Measurements from ENCODE around the gene USP50. TPM values are rescaled to one million over a fixed set of nuclear protein-coding genes. Genes with fewer than 3 reads are reported as not detected.
"Not testable (repeated sequence)": the region's sequence is repeated elsewhere in the genome, so short reads cannot be mapped to it uniquely, and the experiment has no call there.

Gene USP50
- total RNA-seq, 1 experiment from 2014 or later, result not detected

- not testable (repeated sequence) for DNase-seq (ENCODE audit: low spot score)
These were observed 40.8 kb downstream of the USP50 start for GRCh38 chr15:50505656-50506055.

- peak; percentile 17 for DNase-seq (ENCODE audit: low spot score)
These were observed 43.3 kb downstream of the USP50 start for GRCh38 chr15:50503144-50503543.

GRCh38 chr15:50501815-50502214 lies 44.7 kb downstream of the USP50 start:
- no peak for DNase-seq (ENCODE audit: low spot score)

GRCh38 chr15:50500352-50500751 lies 46.1 kb downstream of the USP50 start:
- no peak for DNase-seq (ENCODE audit: low spot score)

GRCh38 chr15:50496692-50497091 lies 49.8 kb downstream of the USP50 start:
- no peak for DNase-seq (ENCODE audit: low spot score)

GRCh38 chr15:50494547-50494946 lies 51.9 kb downstream of the USP50 start:
- not testable (repeated sequence) for DNase-seq (ENCODE audit: low spot score)

GRCh38 chr15:50493625-50494024 lies 52.8 kb downstream of the USP50 start:
- DNase-seq (ENCODE audit: low spot score), result no peak

- DNase-seq (ENCODE audit: low spot score), result no peak
These were observed 59.2 kb downstream of the USP50 start for GRCh38 chr15:50487287-50487686.

GRCh38 chr15:50485389-50485788 lies 61.1 kb downstream of the USP50 start:
- no peak for DNase-seq (ENCODE audit: low spot score)

- no peak for DNase-seq (ENCODE audit: low spot score)
These were observed 61.7 kb downstream of the USP50 start for GRCh38 chr15:50484781-50485180.

GRCh38 chr15:50476143-50476542 lies 70.3 kb downstream of the USP50 start:
- DNase-seq (ENCODE audit: low spot score), result no peak

- no peak for DNase-seq (ENCODE audit: low spot score)
These were observed 75.4 kb downstream of the USP50 start for GRCh38 chr15:50471072-50471471.

GRCh38 chr15:50463423-50464358 lies 82.8 kb downstream of the USP50 start:
- no peak for DNase-seq (ENCODE audit: low spot score)

- DNase-seq (ENCODE audit: low spot score), result no peak
These were observed 87.9 kb downstream of the USP50 start for GRCh38 chr15:50458348-50459112.

GRCh38 chr15:50452927-50453326 lies 93.5 kb downstream of the USP50 start:
- no peak for DNase-seq (ENCODE audit: low spot score)

Small RNAs within 50 kb of the gene (small RNA-seq; reads per million reads assigned to genes)
- 1.2 reads per million, percentile 45 among the genes with 10 or more reads in this experiment for gene RNA5SP395

Other genes starting within 250 kb of the USP50 start
- gene GABPB1, start 191.5 kb downstream of the USP50 start, total RNA-seq (2014; rRNA removed; shearing (Covaris generic)), result 35.3 and 38.3 TPM in 2 replicates
- gene USP8, start 122.3 kb downstream of the USP50 start, total RNA-seq (2014; rRNA removed; shearing (Covaris generic)), result 23.4 and 25.6 TPM in 2 replicates
- 12.9 and 17.1 TPM in 2 replicates for gene TRPM7, start 140.1 kb upstream of the USP50 start, total RNA-seq (2014; rRNA removed; shearing (Covaris generic))
- gene SPPL2A, start 219.0 kb upstream of the USP50 start, total RNA-seq (2014; rRNA removed; shearing (Covaris generic)), result 81.0 and 85.1 TPM in 2 replicates